GM21786 (cell line): ENCODE measurements around the gene NEXMIF.
"Not testable (repeated sequence)": the region's sequence is repeated elsewhere in the genome, so short reads cannot be mapped to it uniquely, and the experiment has no call there.

Source experiments
- ATAC-seq: cut with Tn5 transposase; IDR thresholded peaks from one replicate; pipeline ENCODE4 v1.9.1; 2021; ENCODE audit not compliant: unreplicated experiment

NEXMIF gene

GRCh38 chrX:74797338-74797887 is 127.8 kb downstream of the NEXMIF start:
- no peak for ATAC-seq

- ATAC-seq: no peak
Measured at GRCh38 chrX:74788545-74789086, 136.6 kb downstream of the NEXMIF start.

DNA sequence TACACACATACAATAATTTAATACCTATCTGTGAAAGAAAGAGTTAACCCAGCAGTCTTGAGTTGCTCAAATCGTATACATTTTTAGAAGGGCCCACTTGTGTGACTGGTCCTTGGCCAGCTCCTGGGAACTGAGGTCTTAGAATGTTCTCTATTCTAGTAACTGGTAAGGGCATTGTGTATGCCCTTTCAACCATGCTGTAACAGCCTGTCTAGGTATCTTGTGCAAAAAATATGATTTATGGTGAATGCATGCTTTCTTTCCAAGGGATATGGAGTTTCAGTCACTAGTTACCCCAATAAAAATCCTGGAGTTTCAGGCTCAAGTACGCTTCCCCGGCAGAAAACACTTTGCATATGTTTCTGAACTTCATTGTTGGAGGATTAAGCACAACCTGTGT is 140.6 kb downstream of the NEXMIF start:
- ATAC-seq: no peak

- ATAC-seq: peak; percentile 59
Measured at GRCh38 chrX:74781507-74782034, 143.7 kb downstream of the NEXMIF start.

- no peak for ATAC-seq
Measured at GRCh38 chrX:74779175-74779574, 146.1 kb downstream of the NEXMIF start.

- ATAC-seq: no peak
Measured at GRCh38 chrX:74774988-74775387, 150.3 kb downstream of the NEXMIF start.

- ATAC-seq: no peak
Measured at GRCh38 chrX:74736450-74736849, 188.8 kb downstream of the NEXMIF start.

GRCh38 chrX:74705269-74705668 is 220.0 kb downstream of the NEXMIF start:
- no peak for ATAC-seq

GRCh38 chrX:74701343-74701742 is 223.9 kb downstream of the NEXMIF start:
- ATAC-seq: not testable (repeated sequence)

- no peak for ATAC-seq
Measured at GRCh38 chrX:74684466-74684865, 240.8 kb downstream of the NEXMIF start.
